ENCODE data around the gene YTHDF2.

DNA sequence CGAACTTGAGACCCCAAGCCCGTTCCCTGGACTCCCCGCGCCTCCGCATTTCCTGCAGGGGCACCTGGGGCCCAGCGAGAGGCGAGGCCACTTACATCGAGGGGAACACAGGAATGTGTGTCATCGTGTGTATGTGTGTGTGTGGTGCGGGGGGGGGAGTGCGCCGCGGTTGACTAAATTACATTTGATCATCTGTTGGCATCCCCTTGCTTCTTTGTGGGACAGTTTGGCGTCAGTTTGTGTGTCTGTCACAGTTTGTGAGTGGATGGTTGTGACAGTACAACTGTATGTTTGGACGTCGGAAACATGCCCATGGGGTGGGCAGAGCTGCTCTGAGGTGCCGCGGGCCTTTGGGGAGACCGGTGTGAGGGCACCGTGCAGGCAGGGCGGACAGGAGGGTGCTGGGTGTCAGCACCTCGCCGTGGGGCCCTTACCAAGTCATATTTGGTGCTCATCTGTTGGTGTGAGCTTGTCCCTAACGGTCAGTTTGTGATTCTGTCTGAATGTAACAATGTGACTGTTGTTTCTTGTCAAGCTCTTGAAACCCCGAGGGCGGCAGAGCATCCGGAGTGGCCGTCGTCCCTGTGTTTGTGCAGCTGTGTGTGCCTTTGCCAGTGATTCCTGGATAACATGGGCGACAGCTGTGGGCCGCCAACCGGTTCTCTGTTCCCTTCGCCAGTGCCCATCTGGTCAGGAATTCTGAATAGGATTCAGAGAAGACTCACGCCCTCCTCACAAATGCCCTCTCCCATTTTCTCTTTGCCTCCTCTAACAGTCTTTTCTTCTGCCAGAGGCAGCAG lies 76.1 kb downstream of the YTHDF2 start:
- no peak for TF ChIP-seq POLR2A (IDR thresholded peaks at IDR 0.05; ENCODE audit: low read depth, low read length)
- TF ChIP-seq POLR2AphosphoS5 (IDR thresholded peaks at IDR 0.05; ENCODE audit: low read depth, low read length): no peak
- no peak for TF ChIP-seq TAF1 (IDR thresholded peaks at IDR 0.05; ENCODE audit: borderline replicate concordance, low read depth, low read length)
